Testis (tissue), 3 donors: ENCODE data around the gene ATP6V1G1. TPM values are rescaled to one million over a fixed set of nuclear protein-coding genes. Genes with fewer than 3 reads are reported as not detected.
"Not testable (repeated sequence)": the region's sequence is repeated elsewhere in the genome, so short reads cannot be mapped to it uniquely, and the experiment has no call there.

Experiments
- DNase-seq: peaks from one replicate; pipeline ENCODE4 v3.0.0-alpha.2; 2019
- H3K27ac ChIP-seq, 2 donors: fragments of 200-600 bp; sonication (generic); one replicate each; pipeline ENCODE4 v1.5.1; 2019
- H3K27me3 ChIP-seq: fragments of 200-600 bp; sonication (generic); one replicate; pipeline ENCODE4 v1.5.1; 2019
- H3K36me3 ChIP-seq: fragments of 200-600 bp; sonication (generic); one replicate; pipeline ENCODE4 v1.5.1; 2017; ENCODE audit warnings: low read depth; ENCODE audit errors: missing control alignments
- H3K4me1 ChIP-seq: fragments of 200-600 bp; sonication (generic); one replicate; pipeline ENCODE4 v1.5.1; 2019
- H3K4me3 ChIP-seq, 2 donors: fragments of 200-600 bp; sonication (generic); one replicate each; pipeline ENCODE4 v1.5.1; 2017 to 2019
- H3K9me3 ChIP-seq: fragments of 200-600 bp; sonication (generic); one replicate; pipeline ENCODE4 v1.5.1; 2017
- POLR2A ChIP-seq: fragments of 450-650 bp; IDR thresholded peaks from one replicate; pipeline ENCODE4 v1.6.1; 2017; ENCODE audit warnings: antibody characterized with exemption, mild to moderate bottlenecking, moderate library complexity
- WGBS, 2 donors: methylation state at CpG; one replicate each; pipeline ENCODE4 v1.1.5; 2018; 5-methylcytosine and 5-hydroxymethylcytosine counted together
- intact Hi-C: fragments of 100-400 bp; cut with DNase I; formaldehyde crosslinking; loops from one replicate; pipeline ENCODE4 v1.15.1; 2023; ENCODE audit warnings: low total_unique reads
- polyA plus RNA-seq: library from polyadenylated mRNA; stranded (reverse); fragments of 350-450 nt; fragmentation: Illumina TruSeq; extraction: RNeasy Lipid Tissue Mini Kit (QIAGEN cat#74804); gene quantifications from one replicate; pipeline ENCODE4 v1.2.3, GENCODE V29; 2014; ENCODE audit warnings: low read depth, low replicate concordance; ENCODE audit not compliant: insufficient read depth
- total RNA-seq, 2 donors: library from RNA; depleted of rRNA; stranded (reverse); fragments of >200 nt; gene quantifications; one replicate each; pipeline ENCODE4 v1.2.3, GENCODE V29; 2016
- TF ChIP-seq, protein P1 (sequence below), 3 experiments: fragments of 450-650 bp in 2 of 3; fragments of 200-600 bp in 1 of 3; sonication (generic) in 1 of 3; IDR thresholded peaks; one replicate each; pipeline ENCODE4 v1.5.1; 2016 to 2019; ENCODE audit warnings: antibody characterized with exemption in 3 of 3, mild to moderate bottlenecking in 2 of 3, moderate library complexity in 1 of 3

The ATP6V1G1 gene
- total and polyA plus RNA-seq, 3 donors from 2014 or later: 215 to 243 (median 233) TPM

DNA sequence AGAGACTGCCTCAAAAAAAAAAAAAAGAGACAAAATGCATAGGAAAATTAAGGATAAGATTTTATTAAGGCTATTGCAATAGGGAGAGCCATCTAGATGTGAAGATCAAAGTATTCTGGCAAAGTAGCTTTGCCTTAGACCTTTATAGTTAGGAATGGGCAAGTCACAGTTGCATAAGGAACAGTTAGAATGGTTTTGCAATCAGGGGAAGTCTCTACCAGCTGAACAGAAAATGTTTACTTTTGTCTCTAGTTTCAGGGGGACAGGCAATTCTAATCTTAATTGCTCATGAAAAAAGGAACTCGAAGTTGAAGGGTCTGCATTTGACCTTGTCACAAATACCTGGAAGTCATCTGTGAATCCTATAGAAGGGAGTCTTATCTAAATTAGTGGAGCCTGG is 13.1 kb upstream of the ATP6V1G1 start:
- Histone ChIP-seq H3K27me3 (no peaks in the 10 kb centered on the region), H3K4me3 (no peak overlapping the region), H3K36me3 (no peaks in the 10 kb centered on the region), H3K27ac (no peak overlapping the region), H3K9me3 (no peaks in the 10 kb centered on the region), H3K4me1 (no peaks in the 10 kb centered on the region)
- DNase-seq: no peak
- WGBS, 2 donors: 40 to 56% methylated on average over 1 of the region's 1 CpG
- TF ChIP-seq, protein P1, sequence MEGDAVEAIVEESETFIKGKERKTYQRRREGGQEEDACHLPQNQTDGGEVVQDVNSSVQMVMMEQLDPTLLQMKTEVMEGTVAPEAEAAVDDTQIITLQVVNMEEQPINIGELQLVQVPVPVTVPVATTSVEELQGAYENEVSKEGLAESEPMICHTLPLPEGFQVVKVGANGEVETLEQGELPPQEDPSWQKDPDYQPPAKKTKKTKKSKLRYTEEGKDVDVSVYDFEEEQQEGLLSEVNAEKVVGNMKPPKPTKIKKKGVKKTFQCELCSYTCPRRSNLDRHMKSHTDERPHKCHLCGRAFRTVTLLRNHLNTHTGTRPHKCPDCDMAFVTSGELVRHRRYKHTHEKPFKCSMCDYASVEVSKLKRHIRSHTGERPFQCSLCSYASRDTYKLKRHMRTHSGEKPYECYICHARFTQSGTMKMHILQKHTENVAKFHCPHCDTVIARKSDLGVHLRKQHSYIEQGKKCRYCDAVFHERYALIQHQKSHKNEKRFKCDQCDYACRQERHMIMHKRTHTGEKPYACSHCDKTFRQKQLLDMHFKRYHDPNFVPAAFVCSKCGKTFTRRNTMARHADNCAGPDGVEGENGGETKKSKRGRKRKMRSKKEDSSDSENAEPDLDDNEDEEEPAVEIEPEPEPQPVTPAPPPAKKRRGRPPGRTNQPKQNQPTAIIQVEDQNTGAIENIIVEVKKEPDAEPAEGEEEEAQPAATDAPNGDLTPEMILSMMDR (IDR thresholded peaks at IDR 0.05): no peak
- TF ChIP-seq POLR2A: no peak
- intact Hi-C loops: no loop called here

DNA sequence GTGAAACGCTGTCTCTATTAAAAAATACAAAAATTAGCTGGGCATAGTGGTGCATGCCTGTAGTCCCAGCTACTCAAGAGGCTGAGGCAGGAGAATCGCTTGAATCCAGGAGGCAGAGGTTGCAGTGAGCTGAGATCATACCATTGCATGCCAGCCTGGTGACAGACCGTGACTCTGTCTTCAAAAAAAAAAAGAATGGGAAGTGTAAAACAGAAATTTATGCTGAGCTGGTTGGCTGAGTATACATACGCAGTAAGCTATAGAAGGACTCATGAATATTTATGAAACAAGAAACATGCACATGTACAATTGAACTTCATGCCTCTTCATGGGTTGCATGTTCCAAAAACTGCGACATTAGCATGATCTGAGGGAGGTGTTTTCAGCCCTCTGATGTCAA is 10.8 kb upstream of the ATP6V1G1 start:
- intact Hi-C loops: not testable (repeated sequence)

DNA sequence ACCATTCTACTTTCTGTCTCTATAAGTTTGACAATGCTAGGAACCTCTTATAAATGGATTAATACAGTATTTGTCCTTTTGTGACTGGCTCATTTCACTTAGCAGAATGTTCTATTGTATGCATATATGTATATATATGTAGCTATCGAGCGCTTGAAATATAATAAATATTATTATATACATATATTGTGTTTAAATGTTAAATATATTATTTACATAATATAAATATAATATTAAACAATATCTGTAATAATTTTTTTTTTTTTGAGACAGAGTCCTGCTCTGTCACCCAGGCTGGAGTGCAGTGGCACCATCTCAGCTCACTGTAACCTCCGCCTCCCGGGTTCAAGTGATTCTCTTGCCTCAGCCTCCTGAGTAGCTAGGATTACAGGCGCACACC is 9.4 kb upstream of the ATP6V1G1 start:
- H3K36me3 ChIP-seq, H3K9me3 ChIP-seq, DNase-seq, H3K4me1 ChIP-seq, H3K27me3 ChIP-seq, intact Hi-C loops, H3K4me3 ChIP-seq, H3K27ac ChIP-seq: not testable (repeated sequence)
- WGBS, 2 donors: 82 to 94% methylated on average over 5 of the region's 5 CpGs

More for the DNA sequence above, 10.8 kb upstream of the ATP6V1G1 start:
- not testable (repeated sequence) for H3K27ac ChIP-seq, H3K4me3 ChIP-seq, H3K36me3 ChIP-seq, H3K9me3 ChIP-seq, DNase-seq, H3K4me1 ChIP-seq, H3K27me3 ChIP-seq
- WGBS, 2 donors: 86 to 88% methylated on average over 5 of the region's 5 CpGs

DNA sequence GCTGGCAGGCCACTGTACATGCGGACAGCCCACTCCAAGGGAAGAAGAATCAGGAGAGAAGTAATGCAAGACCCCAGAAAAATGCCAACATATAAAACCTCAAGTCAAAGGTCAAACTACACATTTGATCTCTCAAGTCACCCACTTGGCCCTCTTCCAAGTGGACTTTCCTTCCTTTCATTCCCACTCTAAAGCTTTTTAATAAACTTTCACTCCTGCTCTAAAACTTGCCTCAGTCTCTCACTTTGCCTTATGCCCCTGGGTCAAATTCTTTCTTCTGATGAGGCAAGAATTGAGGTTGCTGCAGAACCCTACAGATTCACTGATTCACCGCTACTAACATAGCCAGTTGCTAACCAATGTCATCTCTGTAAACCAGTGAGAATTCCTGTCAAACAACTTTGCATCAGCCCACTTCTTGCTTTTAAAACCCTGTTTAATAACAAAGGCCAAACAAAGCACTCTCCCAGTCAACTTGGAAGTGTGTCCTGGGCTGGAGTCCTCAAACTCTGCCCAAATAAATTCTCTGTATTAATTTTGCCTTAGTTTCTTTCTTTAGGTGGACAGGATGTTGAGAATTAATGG is 6.9 kb upstream of the ATP6V1G1 start:
- WGBS, 2 donors: 97 to 98% methylated on average over 2 of the region's 2 CpGs
- no peak overlapping the region for H3K27ac ChIP-seq

DNA sequence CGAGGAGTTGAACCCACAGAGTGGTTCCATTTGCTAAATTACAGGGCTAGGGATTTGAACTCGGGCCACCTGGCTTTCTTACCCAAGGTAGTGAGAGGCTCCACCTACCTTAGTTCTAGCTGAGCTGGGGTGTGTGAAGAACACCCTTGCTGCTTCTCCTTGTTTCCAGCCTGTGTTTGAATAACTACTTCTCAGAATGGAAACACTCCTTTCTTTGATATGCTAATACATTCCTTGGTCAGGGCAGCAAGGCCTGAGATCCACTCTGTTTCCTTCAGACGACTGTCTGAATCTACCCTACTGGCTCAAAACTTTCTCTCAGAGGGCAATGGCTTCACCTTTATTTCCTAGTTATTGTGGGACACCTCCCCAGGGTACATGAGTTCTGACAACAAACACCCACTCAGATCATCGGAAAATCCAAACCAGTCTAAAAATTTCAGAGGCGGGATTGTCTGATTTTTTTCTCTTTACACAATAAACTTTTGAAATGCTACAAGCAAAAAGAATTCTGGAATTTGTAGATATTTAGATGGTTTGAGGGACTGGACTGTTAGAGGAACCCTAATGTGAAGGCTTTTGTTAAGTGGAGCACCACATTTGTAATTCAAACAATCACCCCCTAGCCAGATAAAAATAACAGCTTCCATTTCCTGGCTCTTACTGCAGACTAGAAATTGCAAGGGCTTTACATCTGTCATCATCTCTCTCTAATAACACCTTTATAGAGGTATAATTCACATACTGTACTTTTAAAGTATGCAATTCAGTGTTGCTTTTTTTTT is 4.0 kb upstream of the ATP6V1G1 start:
- no peak overlapping the region for H3K27ac ChIP-seq
- H3K9me3 ChIP-seq: no peaks in the 10 kb centered on the region
- H3K27me3 ChIP-seq: no peaks in the 10 kb centered on the region
- 57 to 61% methylated on average over 5 of the region's 5 CpGs for WGBS, 2 donors
- TF ChIP-seq POLR2A: no peak
- TF ChIP-seq, protein P1 (IDR thresholded peaks at IDR 0.05): no peak
- H3K4me3 ChIP-seq: no peak overlapping the region
- intact Hi-C loops: no loop called here
- peaks cover under 1% of the 10 kb centered on the region for H3K4me1 ChIP-seq
- no peaks in the 10 kb centered on the region for H3K36me3 ChIP-seq
- DNase-seq: no peak

More for the DNA sequence above, 6.9 kb upstream of the ATP6V1G1 start:
- DNase-seq: no peak
- Histone ChIP-seq H3K4me1 (no peaks in the 10 kb centered on the region), H3K4me3 (no peak overlapping the region), H3K9me3 (no peaks in the 10 kb centered on the region), H3K27me3 (no peaks in the 10 kb centered on the region), H3K36me3 (no peaks in the 10 kb centered on the region)
- intact Hi-C loops: no loop called here
- TF ChIP-seq POLR2A: no peak
- TF ChIP-seq, protein P1 (IDR thresholded peaks at IDR 0.05): no peak
